Dermis microvascular lymphatic vessel endothelial cell (primary cell): ENCODE results near the gene CAPN7. TPM values are rescaled to one million over a fixed set of nuclear protein-coding genes. Genes with fewer than 3 reads are reported as not detected.
A peak's percentile ranks its signal among the peaks of the same experiment; 100 is the strongest.
"Not testable (repeated sequence)": the region's sequence is repeated elsewhere in the genome, so short reads cannot be mapped to it uniquely, and the experiment has no call there.

ENCODE experiments used
- DNase-seq, 2 donors: peaks; one replicate each; pipeline versions ENCODE4 v3.0.0 to v3.0.0-alpha.2; 2010; ENCODE audit warnings: low read depth in 2 of 2
- total RNA-seq: library from RNA; depleted of rRNA; stranded (reverse); fragments of >200 nt; gene quantifications from 2 replicates; pipeline ENCODE4 v1.2.1, GENCODE V29; 2014

Gene CAPN7
- 21.1 and 32.2 TPM in 2 replicates for total RNA-seq

GRCh38 chr3:15205934-15206661 is at the start of gene CAPN7:
CAPN7 (plus strand) TSS chr3:15206246; CDS start chr3:15206496, 250 bp downstream.
- DNase-seq: peak; percentile 80 to 98

DNA sequence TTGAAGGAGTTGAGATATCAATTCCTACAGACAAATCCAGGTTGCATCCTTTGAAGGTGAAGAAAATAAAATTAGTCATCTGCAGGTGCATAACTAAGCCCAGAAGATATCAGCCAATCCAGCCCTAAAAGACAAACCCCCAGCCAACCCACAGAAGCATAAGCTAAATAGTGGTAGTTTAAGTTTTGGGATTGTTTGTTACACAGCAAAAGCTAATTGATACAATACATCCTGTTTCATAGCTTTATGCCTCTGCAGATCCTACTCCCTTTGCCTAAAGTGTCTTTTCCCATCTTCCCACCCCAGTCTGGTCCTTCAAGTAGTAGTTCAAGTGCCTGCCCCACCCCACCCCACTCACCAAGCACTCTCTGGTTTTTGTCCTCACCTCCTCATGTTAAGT is 48.6 kb upstream of the CAPN7 start:
- DNase-seq: no peak

- peak in 1 of 2 donors; percentile 26 for DNase-seq
Observed at GRCh38 chr3:15159501-15160136, 46.4 kb upstream of the CAPN7 start.

DNA sequence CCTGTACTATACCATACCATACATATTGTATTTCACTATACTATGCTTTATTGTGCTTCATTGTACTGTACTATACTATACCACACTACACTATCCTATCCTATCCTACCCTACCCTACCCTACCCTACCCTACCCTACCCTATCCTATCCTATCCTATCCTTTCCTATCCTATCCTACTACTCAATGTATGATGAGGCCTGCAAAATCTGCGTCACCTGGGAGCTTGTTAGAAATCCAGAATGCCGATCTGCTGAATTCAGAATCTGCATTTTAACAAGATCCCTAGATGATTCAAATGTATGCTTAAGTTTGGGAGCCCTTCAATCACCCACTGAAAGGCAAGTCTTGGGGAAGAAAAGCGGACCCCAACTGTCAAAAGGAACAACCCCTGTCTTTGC is 45.4 kb upstream of the CAPN7 start:
- no peak for DNase-seq

DNA sequence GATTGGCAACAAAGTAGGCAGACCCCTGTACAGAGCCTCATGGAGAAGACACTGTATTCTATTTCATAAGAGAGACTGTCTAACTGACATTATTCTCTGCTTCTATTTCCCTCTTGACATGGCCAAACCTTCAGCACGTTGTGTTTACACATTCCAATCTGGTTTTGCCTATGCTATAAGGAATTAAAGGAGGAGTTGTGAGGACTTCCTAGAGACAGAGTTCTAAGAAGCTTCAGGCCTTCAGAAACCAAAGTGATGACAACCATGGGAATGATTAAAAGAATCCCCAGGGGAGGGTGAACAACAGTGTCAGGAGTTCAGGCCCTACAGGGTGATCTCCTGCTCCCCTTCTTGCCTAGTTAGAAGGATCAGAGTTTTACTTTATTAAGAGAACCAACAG is 44.9 kb upstream of the CAPN7 start:
- no peak for DNase-seq

- not testable (repeated sequence) for DNase-seq
Observed at GRCh38 chr3:15163656-15164055, 42.4 kb upstream of the CAPN7 start.

GRCh38 chr3:15164340-15164739 is 41.7 kb upstream of the CAPN7 start:
- no peak for DNase-seq

- DNase-seq: no peak
Observed at GRCh38 chr3:15165061-15165460, 41.0 kb upstream of the CAPN7 start.

- not testable (repeated sequence) for DNase-seq
Observed at GRCh38 chr3:15166391-15166790, 39.7 kb upstream of the CAPN7 start.

GRCh38 chr3:15171096-15171495 is 35.0 kb upstream of the CAPN7 start:
- no peak for DNase-seq

DNA sequence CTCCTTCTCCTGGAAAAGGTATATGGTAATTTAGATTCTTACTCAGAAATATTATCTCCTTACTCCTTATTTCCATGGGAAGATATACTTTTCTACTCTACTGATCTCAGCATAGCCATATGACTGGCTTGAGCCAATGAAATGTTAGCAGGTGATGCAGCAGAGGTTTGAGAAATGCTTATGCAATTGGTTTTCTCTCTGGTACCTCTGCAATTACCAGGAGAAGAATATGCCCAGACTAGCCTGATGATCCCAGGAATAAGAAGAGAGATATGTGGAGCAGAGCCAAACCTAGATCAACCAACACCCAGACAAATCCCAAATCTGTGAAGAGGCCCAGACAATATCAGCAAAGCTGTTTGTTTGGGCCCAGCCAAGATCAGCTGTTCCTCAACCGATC is 33.2 kb upstream of the CAPN7 start:
- DNase-seq: no peak

- DNase-seq: no peak
Observed at GRCh38 chr3:15174953-15175352, 31.1 kb upstream of the CAPN7 start.

- DNase-seq: no peak
Observed at GRCh38 chr3:15175605-15176004, 30.4 kb upstream of the CAPN7 start.

- no peak for DNase-seq
Observed at GRCh38 chr3:15180042-15180611, 25.9 kb upstream of the CAPN7 start.

GRCh38 chr3:15181511-15181910 is 24.5 kb upstream of the CAPN7 start:
- DNase-seq: no peak

- DNase-seq: no peak
Observed at GRCh38 chr3:15181963-15182362, 24.1 kb upstream of the CAPN7 start.

- DNase-seq: no peak
Observed at GRCh38 chr3:15183011-15183410, 23.0 kb upstream of the CAPN7 start.

GRCh38 chr3:15185404-15185803 is 20.6 kb upstream of the CAPN7 start:
- DNase-seq: no peak

GRCh38 chr3:15186101-15186476 is 20.0 kb upstream of the CAPN7 start:
- no peak for DNase-seq

GRCh38 chr3:15186477-15187164 is 19.4 kb upstream of the CAPN7 start:
- not testable (repeated sequence) for DNase-seq

DNA sequence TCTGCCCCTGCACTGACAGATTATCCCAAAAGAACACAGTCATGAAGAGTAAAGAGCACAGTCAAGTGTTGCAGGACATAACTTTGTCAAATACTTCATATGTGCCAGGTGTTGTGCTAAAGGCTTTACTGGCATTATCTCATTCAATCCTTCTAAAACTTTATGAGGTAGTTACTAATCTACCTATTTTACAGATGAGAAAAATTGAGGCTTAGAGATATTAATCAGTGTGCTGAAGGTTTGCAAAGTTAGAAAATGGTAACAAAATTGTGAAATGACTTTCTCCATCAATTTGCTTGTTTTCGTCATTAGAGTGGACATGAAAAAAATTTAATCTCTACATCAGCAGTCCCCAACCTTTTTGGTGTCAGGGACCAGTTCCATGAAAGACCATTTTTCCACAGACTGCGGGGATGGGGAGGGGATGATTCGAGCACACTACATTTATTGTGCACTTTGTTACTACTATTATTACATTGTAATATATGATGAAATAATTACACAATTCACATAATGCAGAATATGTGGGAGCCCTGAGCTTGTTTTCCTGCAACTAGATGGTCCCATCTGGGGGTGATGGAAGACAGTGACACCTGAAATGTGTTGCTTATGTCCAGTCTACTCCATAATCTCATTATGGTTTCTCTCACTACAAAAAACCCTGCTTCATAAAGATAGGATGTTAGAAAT is 8.6 kb upstream of the CAPN7 start:
- DNase-seq: no peak

DNA sequence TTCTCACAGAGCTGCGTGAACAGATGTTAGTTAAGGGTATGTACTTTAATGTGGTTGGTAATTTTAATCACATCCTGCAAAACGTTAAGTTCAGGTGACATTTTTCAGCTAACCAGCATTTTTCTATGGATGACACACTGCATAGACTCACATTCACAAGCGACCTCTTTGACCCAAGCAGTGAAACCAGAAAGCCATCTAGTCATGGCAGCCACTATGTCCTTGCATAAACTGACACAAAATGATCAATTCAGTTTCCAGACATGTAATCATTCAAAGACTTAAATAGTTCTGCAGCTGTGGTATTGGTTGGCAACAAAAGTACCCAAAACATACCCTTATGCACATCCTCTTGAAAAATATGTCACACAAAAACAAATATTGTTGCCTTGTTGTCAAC is 7.4 kb upstream of the CAPN7 start:
- DNase-seq: no peak
